ENCODE data around the gene DIRAS1. TPM values are rescaled to one million over a fixed set of nuclear protein-coding genes. Genes with fewer than 3 reads are reported as not detected.

The DIRAS1 gene
- total RNA-seq, 1 experiment from 2014 or later, result 13.5 TPM

DNA sequence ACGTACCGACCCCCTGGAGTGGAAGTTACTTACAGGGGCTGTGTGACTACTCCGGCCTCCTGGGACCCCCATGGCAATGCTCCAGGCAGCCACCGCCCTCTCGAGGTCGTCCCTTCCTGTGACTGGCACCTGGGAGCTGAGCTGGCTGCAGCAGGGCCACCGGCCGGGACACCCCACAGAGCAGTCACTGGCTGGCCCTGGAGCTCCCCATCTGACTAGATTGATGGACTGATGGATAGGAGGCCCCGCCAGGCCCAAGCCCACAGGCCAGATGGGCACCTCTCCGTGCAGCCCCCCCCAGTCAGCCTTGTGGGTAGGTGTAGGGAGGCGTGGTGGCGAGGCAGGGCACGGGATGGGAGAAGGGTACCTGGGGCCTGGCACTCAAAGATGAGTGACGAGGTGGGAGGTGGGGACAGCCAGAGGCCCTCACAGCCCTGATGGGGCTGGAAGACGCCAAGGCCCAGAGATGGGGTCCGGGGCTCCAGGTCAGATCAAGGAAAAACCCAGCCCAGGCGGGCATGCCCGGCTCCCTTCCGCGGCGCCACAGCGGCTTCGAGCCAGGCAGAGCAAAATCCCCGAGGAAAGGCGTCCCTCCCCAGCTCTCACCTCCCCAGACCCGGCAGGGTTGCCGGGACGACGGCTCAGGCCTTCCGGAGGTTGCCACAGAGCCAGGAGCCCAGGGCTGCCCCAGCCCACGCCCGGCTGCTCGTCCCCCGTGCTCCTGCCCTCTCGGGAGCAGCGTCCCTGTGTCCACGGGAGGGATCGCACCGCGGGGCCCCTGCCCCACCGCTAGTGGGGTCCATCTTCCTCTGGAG, 10.2 kb upstream of the DIRAS1 start:
- no peak for DNase-seq (ENCODE audit: low spot score)
- in situ Hi-C loops (cut with HindIII; ENCODE audit: low sequenced_read_pairs), result no loop called here

GRCh38 chr19:2729943-2730818, 9.0 kb upstream of the DIRAS1 start:
- in situ Hi-C loops (cut with HindIII; ENCODE audit: low sequenced_read_pairs), result no loop called here
- no peak for DNase-seq (ENCODE audit: low spot score)

GRCh38 chr19:2728783-2729387, 7.7 kb upstream of the DIRAS1 start:
- in situ Hi-C loops (cut with HindIII; ENCODE audit: low sequenced_read_pairs), result no loop called here
- DNase-seq (ENCODE audit: low spot score), result no peak

DNA sequence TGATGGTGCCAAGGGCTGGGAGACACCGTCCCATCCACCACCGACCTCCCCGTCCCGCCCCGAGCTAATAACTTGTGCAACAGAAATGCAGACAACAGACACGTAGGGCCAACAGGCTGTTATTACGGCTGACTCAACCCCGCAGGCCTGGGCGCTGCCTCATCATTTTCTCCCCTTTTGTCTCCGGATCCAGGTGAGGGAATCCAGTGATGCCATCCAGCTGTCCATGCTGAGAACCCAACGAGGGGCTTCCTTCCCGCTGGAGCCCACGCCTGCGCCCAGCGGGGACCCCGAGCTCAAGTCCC, 6.4 kb upstream of the DIRAS1 start:
- in situ Hi-C loops (cut with HindIII; ENCODE audit: low sequenced_read_pairs), result no loop called here
- no peak for DNase-seq (ENCODE audit: low spot score)

GRCh38 chr19:2726904-2727639, 5.9 kb upstream of the DIRAS1 start:
- in situ Hi-C loops (cut with HindIII; ENCODE audit: low sequenced_read_pairs), result no loop called here
- DNase-seq (ENCODE audit: low spot score), result no peak

GRCh38 chr19:2726160-2726855, 5.1 kb upstream of the DIRAS1 start:
- no peak for DNase-seq (ENCODE audit: low spot score)

DNA sequence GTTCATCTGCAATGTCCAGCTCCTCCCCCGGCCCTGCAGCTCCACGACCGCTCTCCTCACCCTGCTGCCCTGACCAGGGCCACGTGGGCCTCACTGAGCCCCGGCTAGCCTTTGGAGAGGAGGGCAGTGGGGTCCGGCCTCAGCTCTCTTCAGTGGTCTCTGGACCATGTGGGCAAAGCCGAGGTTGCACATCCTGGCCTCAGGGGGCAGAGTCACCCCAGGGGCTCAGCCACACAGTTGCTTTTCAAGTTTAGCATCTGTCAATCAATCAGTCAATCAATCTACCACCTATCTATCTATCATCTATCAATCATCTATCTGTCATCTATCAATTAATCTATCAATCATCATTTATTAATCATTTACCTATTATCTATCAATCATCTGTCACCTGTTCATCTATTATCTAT, 3.0 kb upstream of the DIRAS1 start:
- DNase-seq (ENCODE audit: low spot score), result no peak
- in situ Hi-C loops (cut with HindIII; ENCODE audit: low sequenced_read_pairs), result no loop called here

More at GRCh38 chr19:2726160-2726855, 5.1 kb upstream of the DIRAS1 start:
- in situ Hi-C loops (cut with HindIII; ENCODE audit: low sequenced_read_pairs), result no loop called here

DNA sequence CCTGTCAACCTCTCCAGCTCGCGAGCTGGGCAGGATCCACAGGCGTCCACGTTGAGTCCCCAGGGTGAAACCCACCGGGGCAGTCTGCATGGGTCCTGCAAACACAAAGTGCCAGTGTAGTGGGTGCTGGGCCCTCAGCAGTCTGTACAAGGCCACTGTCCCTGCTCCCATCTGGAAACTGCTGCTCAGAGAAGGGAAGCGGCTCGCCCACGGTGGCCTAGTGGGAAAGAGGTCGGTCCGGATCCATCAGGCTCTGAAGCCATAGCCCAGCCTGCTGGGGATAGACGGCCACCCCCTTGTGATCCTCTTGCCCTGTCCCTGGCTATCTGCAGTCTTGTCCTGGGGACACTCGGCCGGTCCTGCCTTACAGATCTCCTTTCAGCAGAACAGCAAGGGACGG, 2.6 kb upstream of the DIRAS1 start:
- in situ Hi-C loops (cut with HindIII; ENCODE audit: low sequenced_read_pairs), result no loop called here
- no peak for DNase-seq (ENCODE audit: low spot score)

- in situ Hi-C loops (cut with HindIII; ENCODE audit: low sequenced_read_pairs), result no loop called here
- no peak for DNase-seq (ENCODE audit: low spot score)
Observed at GRCh38 chr19:2723345-2723715, 2.2 kb upstream of the DIRAS1 start.

DNA sequence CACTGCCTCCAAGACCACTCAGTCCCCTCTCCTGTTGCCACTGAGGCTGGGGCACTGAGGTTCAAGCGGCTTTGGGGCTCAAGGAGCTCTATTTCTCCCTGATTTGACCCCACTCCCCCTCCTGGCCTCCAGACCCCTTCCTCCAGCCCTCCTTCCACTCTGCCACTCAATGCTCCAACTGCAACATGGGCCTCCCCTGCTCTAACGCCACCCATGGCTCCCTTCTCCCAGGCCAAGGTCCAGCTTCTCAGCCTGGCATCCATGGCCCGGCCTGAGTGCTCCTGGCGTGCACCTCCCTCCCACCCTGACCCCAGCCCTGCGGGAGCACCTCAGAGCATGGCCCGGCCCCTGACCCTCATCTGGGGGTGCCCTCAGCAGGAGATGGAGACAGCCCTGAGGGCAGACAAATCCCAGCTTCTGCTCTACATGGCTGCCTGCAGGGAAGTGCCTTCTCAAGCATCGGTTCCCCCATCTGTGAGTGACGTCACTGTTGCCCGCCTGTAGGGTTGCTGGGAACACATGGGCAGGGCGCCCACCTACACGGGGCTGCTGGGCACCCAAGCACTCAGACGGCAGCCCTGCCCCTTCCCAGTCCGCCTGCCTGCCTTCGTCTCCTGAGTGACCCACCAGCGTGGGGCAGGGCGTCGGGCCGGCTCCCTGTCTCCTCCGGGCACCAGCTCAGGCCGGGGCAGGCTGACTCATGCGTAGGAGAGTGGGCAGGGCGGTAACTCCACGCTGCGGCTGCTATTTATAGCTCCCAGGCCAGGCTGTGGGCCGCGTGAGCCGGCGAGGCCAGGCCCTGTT, 1.6 kb upstream of the DIRAS1 start:
- in situ Hi-C loops (cut with HindIII; ENCODE audit: low sequenced_read_pairs), result no loop called here
- peak; percentile 82 for DNase-seq (ENCODE audit: low spot score)

DNA sequence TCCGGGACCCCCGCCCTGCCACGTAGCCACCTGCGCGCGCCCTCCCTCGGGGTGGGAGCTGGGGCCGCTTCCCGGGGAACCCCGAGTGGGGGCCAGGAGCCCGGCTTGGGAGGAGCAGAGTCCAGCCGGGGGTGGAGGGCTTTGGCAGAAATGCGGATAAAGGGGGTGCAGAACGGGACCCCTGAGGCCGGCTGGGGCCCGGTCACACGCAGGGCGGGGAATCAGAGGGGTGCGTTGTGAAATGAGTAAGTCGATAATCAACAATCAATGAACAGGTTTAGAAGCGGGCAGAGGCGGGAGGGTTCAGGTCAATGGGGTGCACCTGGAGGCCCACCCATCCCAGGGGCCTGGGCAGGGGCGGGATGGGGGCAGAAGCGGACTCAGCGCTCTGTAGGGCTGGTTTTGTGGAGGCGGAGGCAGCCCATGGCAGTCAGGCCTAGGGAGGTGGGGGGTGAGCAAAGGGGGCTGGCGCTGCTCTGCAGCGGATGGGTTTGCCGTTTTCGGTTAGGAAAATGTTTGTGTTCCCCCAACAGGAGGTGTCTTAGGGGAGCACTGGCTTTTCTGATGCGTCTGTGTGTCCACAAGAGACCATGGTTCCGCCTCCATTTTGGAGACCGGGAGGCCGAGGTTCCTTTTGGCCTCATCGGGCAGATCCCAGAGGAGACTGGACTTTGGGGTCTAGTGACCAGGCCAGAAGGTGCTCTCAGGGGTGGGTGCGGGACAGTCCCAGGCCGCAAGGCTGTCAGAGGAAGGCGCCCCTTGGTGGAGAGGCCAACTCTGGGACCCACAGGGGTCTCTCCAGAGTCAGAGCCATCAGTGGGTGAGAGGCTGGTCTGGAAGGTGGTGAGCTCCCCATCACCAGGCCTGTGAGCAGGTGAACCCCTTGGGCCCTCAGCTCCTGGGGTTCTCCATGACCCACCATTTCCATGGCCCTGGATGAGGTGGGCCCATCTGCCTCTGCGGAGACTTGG, 683 bp upstream of the DIRAS1 start:
- in situ Hi-C loops (cut with HindIII; ENCODE audit: low sequenced_read_pairs), result no loop called here
- DNase-seq (ENCODE audit: low spot score), result no peak

DNA sequence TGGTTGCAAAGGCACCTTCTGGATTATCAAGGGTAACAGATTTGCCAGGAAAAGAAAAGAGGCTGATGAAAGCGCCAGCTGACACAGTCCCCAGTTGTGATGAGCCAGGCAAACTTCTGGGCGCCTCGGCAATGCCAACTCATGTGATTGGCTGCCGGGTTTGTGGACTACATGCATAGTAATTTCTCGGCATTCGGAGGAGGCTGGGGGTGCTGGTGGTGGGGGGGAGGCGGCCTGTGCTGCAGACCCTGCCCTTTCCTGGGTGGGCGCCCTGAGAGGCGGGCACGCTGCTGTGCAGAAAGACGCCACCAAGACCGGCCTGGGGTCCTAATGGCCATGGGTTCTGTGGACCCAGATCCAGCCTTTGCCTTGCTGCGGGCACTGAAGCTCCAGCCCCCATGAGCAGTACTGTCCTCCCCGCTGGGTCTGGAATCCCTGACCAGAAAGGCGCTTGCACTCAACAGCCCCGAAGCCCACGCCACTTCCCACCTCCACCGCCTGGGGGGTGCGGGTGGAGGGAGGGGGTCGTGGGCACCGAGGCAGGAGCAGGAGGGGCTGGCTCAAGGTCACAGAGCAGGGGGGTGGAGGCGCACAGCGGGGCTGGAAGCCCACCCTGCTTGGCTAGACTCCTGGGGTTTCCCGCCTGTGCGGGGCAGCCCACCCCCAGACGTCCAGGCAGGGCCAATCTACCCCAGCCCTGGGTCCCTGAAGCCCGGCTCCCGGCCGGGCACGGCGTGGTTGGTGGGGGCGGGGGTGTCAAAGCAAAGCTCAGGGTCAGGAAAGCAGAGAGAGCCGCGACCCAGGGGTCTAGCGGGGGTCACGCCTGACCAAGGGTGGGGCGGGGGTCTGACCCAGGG, 1.0 kb downstream of the DIRAS1 start:
- in situ Hi-C loops (cut with HindIII; ENCODE audit: low sequenced_read_pairs), result no loop called here
- peak; percentile 47 for DNase-seq (ENCODE audit: low spot score)

GRCh38 chr19:2719232-2719735, 1.9 kb downstream of the DIRAS1 start:
- DNase-seq (ENCODE audit: low spot score), result no peak
- in situ Hi-C loops (cut with HindIII; ENCODE audit: low sequenced_read_pairs), result no loop called here

GRCh38 chr19:2717638-2718541, 3.3 kb downstream of the DIRAS1 start:
- no peak for DNase-seq (ENCODE audit: low spot score)
- in situ Hi-C loops (cut with HindIII; ENCODE audit: low sequenced_read_pairs), result no loop called here

All from G401 (cell line).